A549 (cell line): ENCODE results near the gene KLRF1.

Experiments
- E2F6 ChIP-seq: IDR thresholded peaks from 2 replicates; pipeline ENCODE4 v1.6.1; 2012; ENCODE audit warnings: low read depth, borderline replicate concordance
- JUN ChIP-seq, 2 experiments: fragments of >200 bp; sonication (Bioruptor Twin); formaldehyde crosslinking; IDR thresholded peaks; 2 replicates in 1 of 2; 3 replicates in 1 of 2; pipeline ENCODE4 v1.6.1; 2016 to 2017
- KDM1A ChIP-seq: fragments of 200-600 bp; sonication (generic); IDR thresholded peaks from 2 replicates; pipeline ENCODE4 v1.6.1; 2016; ENCODE audit warnings: low read depth, mild to moderate bottlenecking
- PHF8 ChIP-seq: fragments of 200-600 bp; sonication (generic); IDR thresholded peaks from 2 replicates; pipeline ENCODE4 v1.6.1; 2016; ENCODE audit warnings: low read depth, mild to moderate bottlenecking, antibody characterized with exemption, moderate library complexity, borderline replicate concordance
- TF ChIP-seq, protein P1 (sequence below): fragments of 250-450 bp; sonication (Bioruptor Pico); IDR thresholded peaks from 2 replicates; pipeline ENCODE4 v1.5.0; 2021; ENCODE audit warnings: mild to moderate bottlenecking, moderate library complexity, borderline replicate concordance
- TF ChIP-seq, protein P2 (sequence below): fragments of >200 bp; sonication (Bioruptor Twin); formaldehyde crosslinking; IDR thresholded peaks from 3 replicates; pipeline ENCODE4 v1.5.1; 2016

DNA sequence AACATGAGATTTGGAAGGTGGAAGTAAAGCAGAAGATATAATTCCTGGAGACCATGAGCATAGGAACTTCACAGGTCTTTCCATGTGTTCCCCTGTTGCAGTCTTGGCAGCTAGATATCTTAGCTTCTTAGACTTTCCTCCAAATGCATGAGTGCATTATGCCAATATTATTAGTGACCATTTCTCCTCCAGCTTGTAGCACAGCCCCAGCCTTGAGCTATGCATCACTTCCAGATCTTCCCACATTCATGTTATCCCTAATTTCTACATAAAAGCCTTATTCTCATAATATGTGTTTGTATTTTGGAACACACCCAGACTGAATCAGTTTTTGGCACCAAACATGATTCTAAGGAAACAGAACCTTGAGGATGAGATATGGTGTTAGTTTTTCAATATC is 30.9 kb downstream of the KLRF1 start:
- TF ChIP-seq, protein P1, sequence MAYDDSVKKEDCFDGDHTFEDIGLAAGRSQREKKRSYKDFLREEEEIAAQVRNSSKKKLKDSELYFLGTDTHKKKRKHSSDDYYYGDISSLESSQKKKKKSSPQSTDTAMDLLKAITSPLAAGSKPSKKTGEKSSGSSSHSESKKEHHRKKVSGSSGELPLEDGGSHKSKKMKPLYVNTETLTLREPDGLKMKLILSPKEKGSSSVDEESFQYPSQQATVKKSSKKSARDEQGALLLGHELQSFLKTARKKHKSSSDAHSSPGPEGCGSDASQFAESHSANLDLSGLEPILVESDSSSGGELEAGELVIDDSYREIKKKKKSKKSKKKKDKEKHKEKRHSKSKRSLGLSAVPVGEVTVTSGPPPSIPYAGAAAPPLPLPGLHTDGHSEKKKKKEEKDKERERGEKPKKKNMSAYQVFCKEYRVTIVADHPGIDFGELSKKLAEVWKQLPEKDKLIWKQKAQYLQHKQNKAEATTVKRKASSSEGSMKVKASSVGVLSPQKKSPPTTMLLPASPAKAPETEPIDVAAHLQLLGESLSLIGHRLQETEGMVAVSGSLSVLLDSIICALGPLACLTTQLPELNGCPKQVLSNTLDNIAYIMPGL (CRISPR knock-in tag), result no peak
- TF ChIP-seq, protein P2, sequence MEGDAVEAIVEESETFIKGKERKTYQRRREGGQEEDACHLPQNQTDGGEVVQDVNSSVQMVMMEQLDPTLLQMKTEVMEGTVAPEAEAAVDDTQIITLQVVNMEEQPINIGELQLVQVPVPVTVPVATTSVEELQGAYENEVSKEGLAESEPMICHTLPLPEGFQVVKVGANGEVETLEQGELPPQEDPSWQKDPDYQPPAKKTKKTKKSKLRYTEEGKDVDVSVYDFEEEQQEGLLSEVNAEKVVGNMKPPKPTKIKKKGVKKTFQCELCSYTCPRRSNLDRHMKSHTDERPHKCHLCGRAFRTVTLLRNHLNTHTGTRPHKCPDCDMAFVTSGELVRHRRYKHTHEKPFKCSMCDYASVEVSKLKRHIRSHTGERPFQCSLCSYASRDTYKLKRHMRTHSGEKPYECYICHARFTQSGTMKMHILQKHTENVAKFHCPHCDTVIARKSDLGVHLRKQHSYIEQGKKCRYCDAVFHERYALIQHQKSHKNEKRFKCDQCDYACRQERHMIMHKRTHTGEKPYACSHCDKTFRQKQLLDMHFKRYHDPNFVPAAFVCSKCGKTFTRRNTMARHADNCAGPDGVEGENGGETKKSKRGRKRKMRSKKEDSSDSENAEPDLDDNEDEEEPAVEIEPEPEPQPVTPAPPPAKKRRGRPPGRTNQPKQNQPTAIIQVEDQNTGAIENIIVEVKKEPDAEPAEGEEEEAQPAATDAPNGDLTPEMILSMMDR, result no peak
- no peak for TF ChIP-seq JUN (IDR thresholded peaks at IDR 0.05)
- no peak for TF ChIP-seq PHF8
- TF ChIP-seq KDM1A, result no peak
- TF ChIP-seq E2F6, result no peak
